HG03039 (cell line): ENCODE results near the gene PDLIM4.

Experiments used
- ATAC-seq: cut with Tn5 transposase; IDR thresholded peaks from one replicate; pipeline ENCODE4 v1.9.1; 2021; ENCODE audit warnings: mild to moderate bottlenecking, moderate library complexity; ENCODE audit not compliant: unreplicated experiment

The PDLIM4 gene

DNA sequence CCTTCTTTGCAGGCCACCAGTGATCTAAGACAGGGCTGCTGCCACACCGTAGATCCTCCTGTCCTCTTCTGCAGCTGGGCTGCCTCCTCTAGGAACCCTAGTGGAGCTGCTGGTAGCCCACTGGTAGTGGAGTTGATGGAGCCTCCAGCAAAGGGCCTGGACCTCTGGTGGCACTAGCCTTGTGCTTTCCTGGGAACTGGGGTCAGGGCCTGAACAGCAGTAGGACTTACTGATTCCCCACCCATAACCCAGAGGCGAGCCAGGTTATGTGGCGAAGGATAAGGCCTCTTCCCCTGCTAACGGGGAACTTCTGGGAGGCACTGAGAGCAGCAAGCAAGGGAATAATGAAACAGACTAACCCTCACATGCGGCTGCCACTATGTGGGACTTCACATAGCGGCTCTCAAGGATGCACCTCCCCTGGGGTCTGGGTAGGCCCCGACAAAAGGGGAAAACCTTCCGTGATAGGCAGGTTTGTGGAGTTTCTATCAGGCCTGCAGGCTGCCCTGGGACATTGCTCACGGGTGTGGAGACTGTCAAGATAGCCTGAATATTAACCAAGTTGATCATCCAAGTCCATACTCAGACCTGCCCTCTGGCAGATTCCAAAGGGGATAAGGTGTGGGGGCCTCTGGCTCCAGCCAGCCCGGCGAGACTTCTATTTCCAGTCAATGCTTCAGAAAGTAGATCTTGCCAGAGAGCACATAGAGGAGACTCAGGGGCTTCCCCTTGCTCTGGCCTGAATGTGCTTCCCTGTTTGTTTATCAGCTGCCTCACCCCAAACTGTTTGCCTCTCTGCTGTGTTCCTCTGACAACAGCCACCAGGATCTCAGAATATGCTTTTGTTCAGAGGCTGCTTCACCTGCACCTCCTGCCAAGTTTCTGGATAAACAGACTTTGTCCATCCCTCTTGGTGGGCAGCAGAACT, 44.1 kb downstream of the PDLIM4 start:
- ATAC-seq = no peak

DNA sequence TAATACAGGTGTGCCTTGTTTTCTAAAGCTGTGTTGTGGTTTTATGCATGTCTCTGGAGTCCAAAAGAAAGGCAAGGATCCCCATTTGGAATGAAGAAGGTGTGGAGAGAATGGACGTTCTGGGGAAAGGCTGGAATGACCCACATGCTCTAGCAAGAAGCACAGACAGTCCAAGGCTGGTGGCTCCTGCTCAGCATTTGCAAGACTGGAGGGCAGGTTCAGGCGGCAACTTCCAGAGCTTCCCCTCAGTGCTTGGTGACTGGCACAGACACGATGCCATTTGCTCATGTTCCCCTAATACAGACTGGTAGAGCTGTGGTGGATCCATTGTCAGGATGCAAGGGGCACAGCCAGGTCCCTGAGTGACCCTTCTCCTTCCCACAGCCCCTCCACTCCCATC, 44.9 kb downstream of the PDLIM4 start:
- ATAC-seq = no peak

DNA sequence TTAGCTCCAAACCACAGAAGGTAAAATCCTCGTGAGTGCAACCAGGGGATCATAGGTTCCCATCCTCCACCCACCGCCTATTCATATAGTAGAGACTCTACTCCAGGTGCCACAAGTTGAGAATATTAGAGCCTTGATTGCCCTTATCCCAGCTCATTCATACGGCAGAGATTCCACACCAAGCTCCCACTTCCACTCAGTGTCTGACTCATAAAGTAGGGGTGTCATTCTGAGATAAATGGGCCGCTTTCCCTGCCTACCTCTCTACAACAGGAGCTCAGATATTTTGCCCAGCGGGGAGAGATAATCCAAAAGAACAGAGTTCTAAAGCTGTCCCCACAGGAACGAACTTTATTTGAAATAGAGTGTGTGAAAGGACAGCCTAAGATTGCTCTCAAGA, 46.1 kb downstream of the PDLIM4 start:
- no peak for ATAC-seq

DNA sequence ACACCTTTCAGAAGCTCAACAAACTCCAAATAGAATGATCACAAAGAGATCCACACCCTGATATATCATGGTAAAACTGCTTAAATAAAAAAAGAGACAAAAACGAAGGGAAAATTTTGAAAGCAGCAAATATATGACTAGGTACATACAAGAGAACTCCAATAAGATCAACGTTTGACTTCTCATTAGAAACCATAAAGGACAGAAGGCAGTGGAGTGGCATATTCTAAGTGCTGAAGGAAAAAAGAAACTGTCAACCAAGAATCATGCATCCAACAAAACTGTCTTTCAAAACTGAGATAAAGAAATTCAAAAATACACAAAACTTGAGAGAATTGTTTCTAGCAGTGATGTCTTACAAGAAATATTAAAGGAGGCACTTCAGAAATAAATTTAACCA, 47.9 kb downstream of the PDLIM4 start:
- ATAC-seq = no peak

DNA sequence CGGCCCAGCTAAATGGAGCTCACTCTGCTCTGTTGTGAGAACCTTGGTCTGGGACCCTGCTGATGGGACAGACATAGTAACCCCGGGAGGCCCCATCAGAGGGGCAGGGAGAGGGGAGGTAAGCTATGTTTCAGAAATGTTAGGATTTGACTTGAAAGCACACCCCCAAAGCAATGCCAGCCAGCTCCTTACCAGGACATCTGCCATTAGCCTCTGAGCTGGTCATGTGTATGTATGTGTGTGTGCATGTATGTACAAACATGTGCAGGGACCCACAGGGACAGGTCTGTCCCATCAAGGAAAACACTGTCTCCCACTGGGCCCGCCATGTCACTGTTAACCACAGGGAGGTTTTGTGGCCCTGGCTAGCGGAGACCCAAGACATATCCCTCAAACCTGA, 51.2 kb downstream of the PDLIM4 start:
- ATAC-seq = no peak

DNA sequence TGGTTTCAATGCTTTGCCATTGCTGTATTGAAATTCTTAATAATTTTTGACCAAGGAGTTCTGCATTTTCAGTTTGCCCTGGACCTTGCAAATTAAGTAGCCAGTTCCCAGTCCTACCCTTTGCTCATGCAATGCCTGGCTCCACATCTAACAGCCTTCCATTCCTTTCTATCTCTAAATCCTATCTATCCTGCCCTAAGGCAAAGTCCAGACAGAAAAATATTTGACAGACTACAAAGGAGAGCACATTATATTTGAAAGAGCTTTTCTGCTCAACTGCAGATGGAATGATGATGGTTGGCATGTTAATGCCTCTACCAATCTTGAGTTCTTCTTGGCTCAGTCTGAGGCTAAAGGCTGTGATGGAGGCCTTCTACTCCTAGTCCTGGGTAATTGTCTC, 52.2 kb downstream of the PDLIM4 start:
- ATAC-seq = no peak

DNA sequence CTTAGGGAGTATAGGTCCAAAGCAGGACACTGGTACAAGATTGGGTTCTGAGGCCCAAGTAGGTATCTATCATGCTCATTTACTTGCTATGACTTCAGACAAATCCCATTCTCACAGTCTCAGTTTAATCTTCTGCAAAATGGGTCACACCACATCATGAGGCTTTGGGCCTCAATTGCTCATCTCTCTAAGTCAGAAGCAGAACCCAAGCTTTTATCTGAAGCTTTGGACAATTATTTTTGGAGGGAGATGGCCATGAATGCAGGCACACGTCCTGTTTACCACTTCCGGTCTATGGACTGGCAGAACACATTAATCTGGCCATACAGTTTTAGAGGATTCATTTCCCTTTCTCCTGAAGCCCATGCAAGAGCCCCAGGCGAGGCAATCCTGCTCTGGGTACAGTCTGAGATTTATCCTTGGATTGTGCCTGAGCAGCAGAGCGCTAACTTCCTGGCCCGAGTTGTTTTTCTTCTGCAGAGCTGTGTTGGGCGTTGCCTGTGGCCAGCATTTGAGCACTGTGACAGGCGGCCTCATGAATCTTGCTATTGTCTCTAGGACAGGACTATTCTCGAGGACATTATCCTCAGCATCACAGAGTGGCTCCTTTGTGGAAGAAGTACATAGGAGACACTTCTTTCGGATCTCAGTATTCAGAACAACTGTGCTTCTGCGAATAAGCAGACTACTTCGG, 52.8 kb downstream of the PDLIM4 start:
- ATAC-seq = no peak

DNA sequence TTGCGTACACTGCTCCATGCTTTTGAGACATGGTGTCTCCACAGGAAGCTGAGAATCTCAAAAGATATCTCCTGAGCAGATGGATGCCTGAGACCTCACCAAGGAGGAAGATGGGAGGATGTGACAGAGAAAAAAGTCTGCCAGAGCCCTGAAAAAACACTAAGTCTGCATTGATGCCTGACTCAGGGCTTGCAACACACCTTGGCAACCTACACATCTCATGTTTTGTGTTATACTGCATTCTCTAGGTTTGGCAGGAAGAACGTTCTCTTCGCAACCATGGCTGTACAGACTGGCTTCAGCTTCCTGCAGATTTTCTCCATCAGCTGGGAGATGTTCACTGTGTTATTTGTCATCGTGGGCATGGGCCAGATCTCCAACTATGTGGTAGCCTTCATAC, 55.9 kb downstream of the PDLIM4 start:
- no peak for ATAC-seq

DNA sequence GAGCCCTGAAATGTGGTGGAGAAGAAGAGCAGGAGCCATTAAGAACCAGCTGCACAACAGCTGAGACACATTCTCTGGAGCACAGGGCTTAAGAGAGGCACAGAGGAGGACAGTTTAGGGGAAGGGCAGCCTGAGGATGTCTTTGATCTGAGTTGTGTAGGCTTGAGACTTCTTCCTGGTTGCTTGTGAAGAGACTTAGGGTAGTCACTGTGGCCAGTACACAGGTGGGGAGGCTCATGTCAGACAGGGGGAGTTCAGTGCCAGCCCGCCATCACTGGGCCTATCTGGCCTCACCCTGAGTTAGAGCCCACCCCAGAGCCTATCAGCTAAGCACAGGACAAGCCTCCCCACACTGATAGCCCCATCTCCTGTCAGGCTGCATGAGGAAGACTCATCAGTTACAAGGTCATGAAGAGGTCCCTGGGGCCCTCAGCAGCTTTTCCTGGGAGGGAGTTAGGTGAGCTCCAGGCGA, 56.5 kb downstream of the PDLIM4 start:
- no peak for ATAC-seq

DNA sequence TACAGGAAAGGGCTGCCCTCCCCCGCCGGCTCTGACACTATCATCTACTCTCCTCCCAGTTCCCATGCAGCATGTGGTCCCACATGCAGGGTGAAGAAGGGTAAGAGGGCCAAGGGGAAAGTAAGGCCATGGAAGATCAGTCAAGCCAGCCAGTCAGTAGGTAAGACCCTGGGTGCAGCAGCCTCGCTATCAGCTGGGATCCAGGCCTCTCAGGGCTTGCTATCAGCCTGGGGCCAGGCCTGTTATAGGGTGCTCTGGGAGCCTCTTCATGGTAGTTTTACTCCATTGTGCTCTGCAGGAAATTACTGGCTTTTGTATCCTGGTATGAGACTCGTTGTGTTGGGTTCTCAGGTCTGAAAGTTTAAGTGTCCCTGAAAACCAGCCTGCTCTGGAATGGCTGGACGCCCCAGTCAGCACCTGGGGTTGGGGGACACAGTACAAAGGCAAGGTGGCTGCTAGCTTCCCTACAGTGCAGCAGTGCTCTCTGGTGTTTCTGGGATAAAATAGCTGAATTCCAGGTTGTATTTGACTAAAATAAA, 58.1 kb downstream of the PDLIM4 start:
- ATAC-seq = no peak

DNA sequence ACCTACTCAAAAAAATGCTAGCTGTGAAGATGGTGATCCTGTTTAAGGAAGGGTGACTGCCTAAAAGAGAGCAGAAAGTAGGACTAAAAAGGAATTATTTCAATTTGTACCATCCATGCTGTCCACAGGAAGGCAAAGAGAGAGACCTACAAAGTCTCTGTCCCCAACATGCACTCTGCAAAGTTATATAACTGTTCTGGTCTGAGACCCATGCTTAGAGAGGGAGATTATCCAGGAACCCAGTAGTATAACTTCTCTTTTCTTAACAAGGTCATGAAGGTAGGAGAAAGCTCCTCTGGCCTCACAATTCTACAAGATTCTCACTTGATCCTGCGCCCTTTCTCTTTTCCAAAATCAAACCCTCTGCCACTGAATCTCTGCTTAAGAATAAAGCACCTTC, 62.5 kb downstream of the PDLIM4 start:
- no peak for ATAC-seq

DNA sequence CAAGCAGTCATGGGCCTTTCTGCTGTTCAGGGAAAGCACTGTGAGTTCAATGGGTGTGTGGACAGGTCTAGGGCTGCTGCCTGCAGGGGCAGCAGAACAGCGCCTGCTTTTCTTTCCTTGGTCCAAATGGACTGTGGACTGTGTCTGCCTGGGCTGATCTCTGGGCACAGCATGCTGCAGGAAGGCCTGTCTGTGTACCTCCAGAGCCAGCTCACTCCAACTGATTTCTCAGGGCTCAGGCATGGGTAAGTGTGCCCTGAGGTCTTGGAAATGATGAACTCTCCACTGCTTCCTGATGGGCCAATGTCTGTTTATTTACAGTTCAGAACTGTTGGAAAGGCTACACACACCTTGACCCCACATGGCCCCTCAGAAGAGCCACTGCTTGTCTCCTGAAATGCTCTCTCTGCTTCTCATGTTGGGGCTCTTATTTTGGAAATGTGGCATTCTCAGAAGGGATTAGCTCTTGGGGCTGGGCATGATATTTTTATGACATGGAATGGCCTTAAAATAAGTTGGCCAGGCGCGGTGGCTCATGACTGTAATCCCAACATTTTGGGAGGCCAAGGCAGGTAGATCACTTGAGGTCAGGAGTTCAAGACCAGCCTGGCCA, 63.7 kb downstream of the PDLIM4 start:
- ATAC-seq = no peak

DNA sequence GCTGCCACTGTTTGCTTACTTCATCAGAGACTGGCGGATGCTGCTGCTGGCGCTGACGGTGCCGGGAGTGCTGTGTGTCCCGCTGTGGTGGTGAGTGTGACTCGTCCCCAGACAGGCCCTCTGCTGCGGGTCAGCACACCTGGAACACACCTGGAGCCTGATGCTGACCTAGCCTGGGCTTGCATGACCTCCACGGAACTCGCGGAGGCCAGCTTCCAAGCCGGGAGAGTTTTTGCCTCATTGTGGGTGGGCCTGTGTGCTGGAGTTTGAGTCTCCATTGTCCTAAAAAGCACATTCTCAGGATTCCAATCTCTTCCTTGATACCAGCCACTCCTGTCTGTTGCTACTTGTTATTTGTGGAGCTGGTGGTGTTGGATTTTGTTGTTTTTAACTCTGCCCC, 64.8 kb downstream of the PDLIM4 start:
- ATAC-seq = no peak
